BJ (cell line): ENCODE results near the gene RNASE12. TPM values are rescaled to one million over a fixed set of nuclear protein-coding genes. Genes with fewer than 3 reads are reported as not detected.
"Not testable (repeated sequence)": the region's sequence is repeated elsewhere in the genome, so short reads cannot be mapped to it uniquely, and the experiment has no call there.

ENCODE experiments used
- CTCF ChIA-PET: fragments of 350-600 bp; formaldehyde crosslinking; extraction: SDS; loops from one replicate; lab custom pipeline; 2021; ENCODE audit warnings: antibody characterized with exemption, inconsistent platforms; lab: Yijun Ruan, JAX
- POLR2A ChIA-PET: fragments of 300-600 bp; sonication (Branson Sonifier 250); formaldehyde crosslinking; extraction: SDS; loops from one replicate; lab custom pipeline; 2021; ENCODE audit warnings: antibody characterized with exemption; lab: Charles Lee
- DNase-seq: peaks from one replicate; pipeline ENCODE4 v3.0.0-alpha.2; 2011; ENCODE audit warnings: low read depth
- H3K27me3 ChIP-seq: 2 replicates; pipeline ENCODE4 v1.6.0; 2011; ENCODE audit warnings: low read length; ENCODE audit not compliant: control insufficient read depth, insufficient read depth
- H3K36me3 ChIP-seq: 2 replicates; pipeline ENCODE4 v1.5.1; 2011; ENCODE audit warnings: low read length; ENCODE audit not compliant: control insufficient read depth, insufficient read depth
- H3K4me3 ChIP-seq: 2 replicates; pipeline ENCODE4 v1.5.1; 2011; ENCODE audit warnings: low read depth, mild to moderate bottlenecking, control low read depth, low read length
- polyA plus RNA-seq: library from polyadenylated mRNA; depleted of rRNA; stranded (reverse); fragments of >200 nt; gene quantifications from 2 replicates; pipeline ENCODE4 v1.2.3, GENCODE V29; 2011
- TF ChIP-seq, protein P1 (sequence below): IDR thresholded peaks from 2 replicates; pipeline ENCODE4 v1.5.1; 2011; ENCODE audit warnings: low read depth, mild to moderate bottlenecking, control low read depth, inconsistent platforms, low read length, moderate library complexity; ENCODE audit not compliant: insufficient read depth

Gene RNASE12
- polyA plus RNA-seq, 1 experiment = not detected

DNA sequence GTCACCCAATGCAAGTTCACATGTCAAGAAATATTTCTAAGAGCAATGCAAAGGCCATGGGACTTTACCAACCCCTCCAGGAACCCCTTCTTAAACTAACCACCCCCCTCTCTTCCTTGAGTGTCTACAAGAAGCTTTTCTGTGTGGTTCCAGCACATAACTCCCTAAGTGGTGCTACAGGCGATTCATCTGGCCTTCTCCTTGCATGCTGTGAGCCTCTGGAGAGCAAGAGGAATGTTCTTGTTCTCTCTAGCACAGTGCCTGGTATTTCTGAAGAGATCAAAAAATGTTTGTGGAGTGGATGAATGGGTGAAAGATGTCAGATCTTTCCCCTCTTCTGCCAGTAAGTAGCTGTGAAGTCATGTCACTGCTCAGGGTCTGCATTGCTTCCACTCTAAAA lies 5.9 kb upstream of the RNASE12 start:
- 0 out of 2 replicates have a peak, but pooled peaks cover 1% of the 10 kb centered on the region for H3K27me3 ChIP-seq
- DNase-seq = no peak
- CTCF ChIA-PET = interaction anchor here (0.9 to 4.6 kb wide), 2 partner anchors 12 to 269 kb away, joined by 3 to 17 read pairs; no protein-coding TSS in a partner anchor

DNA sequence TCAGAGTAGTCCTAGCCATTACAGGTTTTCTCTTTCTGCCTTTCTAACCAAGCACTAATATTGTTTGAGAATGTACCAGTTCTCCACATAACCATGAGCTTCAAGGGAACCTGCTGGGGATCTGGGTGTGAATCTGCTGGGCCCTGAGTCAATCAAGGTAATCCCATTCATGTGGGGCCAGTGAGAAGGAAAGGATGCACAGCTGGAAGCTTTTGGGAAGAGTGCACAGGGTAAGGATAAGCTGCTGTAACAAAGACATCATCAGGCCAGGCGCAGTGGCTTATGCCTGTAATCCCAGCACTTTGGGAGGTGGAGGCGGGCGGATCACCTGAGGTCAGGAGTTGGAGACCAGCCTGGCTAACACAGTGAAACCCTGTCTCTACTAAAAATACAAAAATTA lies 4.5 kb upstream of the RNASE12 start:
- CTCF ChIA-PET = interaction anchor here (0.7 kb wide), 1 partner anchor 10 kb away, joined by 3 read pairs; no protein-coding TSS in a partner anchor

More for the DNA sequence above, 5.9 kb upstream of the RNASE12 start:
- TF ChIP-seq, protein P1, sequence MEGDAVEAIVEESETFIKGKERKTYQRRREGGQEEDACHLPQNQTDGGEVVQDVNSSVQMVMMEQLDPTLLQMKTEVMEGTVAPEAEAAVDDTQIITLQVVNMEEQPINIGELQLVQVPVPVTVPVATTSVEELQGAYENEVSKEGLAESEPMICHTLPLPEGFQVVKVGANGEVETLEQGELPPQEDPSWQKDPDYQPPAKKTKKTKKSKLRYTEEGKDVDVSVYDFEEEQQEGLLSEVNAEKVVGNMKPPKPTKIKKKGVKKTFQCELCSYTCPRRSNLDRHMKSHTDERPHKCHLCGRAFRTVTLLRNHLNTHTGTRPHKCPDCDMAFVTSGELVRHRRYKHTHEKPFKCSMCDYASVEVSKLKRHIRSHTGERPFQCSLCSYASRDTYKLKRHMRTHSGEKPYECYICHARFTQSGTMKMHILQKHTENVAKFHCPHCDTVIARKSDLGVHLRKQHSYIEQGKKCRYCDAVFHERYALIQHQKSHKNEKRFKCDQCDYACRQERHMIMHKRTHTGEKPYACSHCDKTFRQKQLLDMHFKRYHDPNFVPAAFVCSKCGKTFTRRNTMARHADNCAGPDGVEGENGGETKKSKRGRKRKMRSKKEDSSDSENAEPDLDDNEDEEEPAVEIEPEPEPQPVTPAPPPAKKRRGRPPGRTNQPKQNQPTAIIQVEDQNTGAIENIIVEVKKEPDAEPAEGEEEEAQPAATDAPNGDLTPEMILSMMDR = no peak
- no peaks in the 10 kb centered on the region for H3K36me3 ChIP-seq
- H3K4me3 ChIP-seq = no peak overlapping the region
- POLR2A ChIA-PET = no interaction called here

DNA sequence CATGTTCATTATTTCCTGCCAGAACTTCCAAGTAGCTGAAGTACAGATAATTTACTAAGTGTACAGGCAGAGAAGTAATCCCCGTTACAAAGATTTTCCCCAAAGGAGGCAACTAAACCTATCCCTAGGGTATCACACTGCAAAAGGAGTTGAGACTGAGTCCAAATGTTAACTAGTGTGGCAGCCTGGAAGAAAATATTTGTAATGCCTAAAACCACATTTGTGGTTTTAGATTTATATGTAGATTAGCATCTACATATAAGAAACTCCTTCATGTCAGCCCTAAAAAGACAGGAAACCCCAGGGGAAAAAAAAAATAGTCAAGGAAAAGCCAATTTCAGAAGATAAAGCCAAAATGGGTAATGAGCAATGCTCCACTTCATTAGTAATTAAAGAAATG lies 1.4 kb upstream of the RNASE12 start:
- no peaks in the 10 kb centered on the region for H3K36me3 ChIP-seq
- ChIA-PET CTCF (interaction anchor here (0.6 kb wide), 1 partner anchor 1130 kb away, joined by 3 read pairs; no protein-coding TSS in a partner anchor), POLR2A (no interaction called here)
- H3K27me3 ChIP-seq = no peaks in the 10 kb centered on the region; the same call in 1 of the 2 replicates
- DNase-seq = no peak
- no peak overlapping the region for H3K4me3 ChIP-seq
- TF ChIP-seq, protein P1 = no peak

More for the DNA sequence above, 4.5 kb upstream of the RNASE12 start:
- POLR2A ChIA-PET, H3K4me3 ChIP-seq, H3K36me3 ChIP-seq, DNase-seq, H3K27me3 ChIP-seq: not testable (repeated sequence)

DNA sequence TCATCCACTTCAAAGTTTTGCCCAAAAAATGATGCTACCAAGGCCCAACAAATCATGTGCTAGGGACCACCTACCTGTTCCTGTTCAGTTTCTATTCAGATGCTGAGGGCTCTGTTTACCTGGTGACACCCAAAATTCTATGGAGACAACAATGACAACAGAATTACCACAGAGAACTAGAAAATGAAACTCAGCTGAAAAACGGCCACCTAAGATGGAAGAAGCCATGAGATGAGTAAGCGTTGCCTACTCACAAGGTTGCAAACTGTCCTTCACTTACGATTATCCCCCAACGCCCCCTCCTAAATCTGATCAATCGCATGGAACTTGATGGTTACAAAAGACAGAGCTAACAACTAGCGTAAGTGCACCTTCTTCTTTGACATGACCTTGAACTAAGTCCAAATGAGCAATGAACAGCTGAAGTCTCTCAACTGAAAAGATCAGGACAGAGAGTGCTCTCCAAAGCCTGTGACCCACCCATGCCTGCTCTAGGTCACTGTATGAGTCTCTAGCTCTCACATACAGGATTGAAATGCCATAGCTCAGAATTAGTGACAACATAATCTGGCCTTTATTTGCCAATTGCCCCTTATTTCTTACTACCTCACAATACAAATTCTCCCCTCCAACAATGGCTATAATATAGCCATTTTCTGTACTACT lies 3.6 kb downstream of the RNASE12 start, which contains the start of gene RNASE11:
Gene RNASE11, minus strand, starts transcription at position 513 of the 666 bp plus-strand sequence.
- H3K36me3 ChIP-seq = no peaks in the 10 kb centered on the region
- ChIA-PET POLR2A (no interaction called here), CTCF (no interaction called here)
- TF ChIP-seq, protein P1 = no peak
- no peaks in the 10 kb centered on the region; the same call in 1 of the 2 replicates for H3K27me3 ChIP-seq
- no peak within 1 kb of the TSS for H3K4me3 ChIP-seq
- DNase-seq = no peak

- H3K27me3 ChIP-seq = no peaks in the 10 kb centered on the region; the same call in 1 of the 2 replicates
- TF ChIP-seq, protein P1 = no peak
- no peak overlapping the region for H3K4me3 ChIP-seq
- CTCF ChIA-PET = interaction anchor here (0.6 to 0.9 kb wide), 2 partner anchors 29 to 38 kb away, joined by 3 read pairs; no protein-coding TSS in a partner anchor
- POLR2A ChIA-PET = no interaction called here
- no peak for DNase-seq
- no peaks in the 10 kb centered on the region for H3K36me3 ChIP-seq
Measured at GRCh38 chr14:20583908-20584307, 7.3 kb downstream of the RNASE12 start.
